NCI-H69 (cell line): ENCODE data around the gene APOBEC4.
A peak's percentile ranks its signal among the peaks of the same experiment; 100 is the strongest.
"Not testable (repeated sequence)": the region's sequence is repeated elsewhere in the genome, so short reads cannot be mapped to it uniquely, and the experiment has no call there.

Source experiments
- DNase-seq: peaks from one replicate; lab custom pipeline; 2025; lab: John Stamatoyannopoulos, UW

Gene APOBEC4

GRCh38 chr1:183634429-183635065 is 18.6 kb downstream of the APOBEC4 start:
- peak; percentile 31 for DNase-seq

- peak; percentile 81 for DNase-seq
These were observed 19.3 kb downstream of the APOBEC4 start for GRCh38 chr1:183633676-183634343.

GRCh38 chr1:183632964-183633363 is 20.2 kb downstream of the APOBEC4 start:
- peak; percentile 45 for DNase-seq

- no peak for DNase-seq
These were observed 21.0 kb downstream of the APOBEC4 start for GRCh38 chr1:183632114-183632513.

- DNase-seq, result no peak
These were observed 22.4 kb downstream of the APOBEC4 start for GRCh38 chr1:183630748-183631147.

- no peak for DNase-seq
These were observed 24.6 kb downstream of the APOBEC4 start for GRCh38 chr1:183628537-183628936.

- not testable (repeated sequence) for DNase-seq
These were observed 26.9 kb downstream of the APOBEC4 start for GRCh38 chr1:183626236-183626635.

GRCh38 chr1:183622884-183623785 is 30.0 kb downstream of the APOBEC4 start:
- peak; percentile 78 for DNase-seq

- no peak for DNase-seq
These were observed 31.1 kb downstream of the APOBEC4 start for GRCh38 chr1:183622013-183622412.

- no peak for DNase-seq
These were observed 32.8 kb downstream of the APOBEC4 start for GRCh38 chr1:183620311-183620710.

- no peak for DNase-seq
These were observed 33.3 kb downstream of the APOBEC4 start for GRCh38 chr1:183619781-183620180.

GRCh38 chr1:183618202-183618601 is 34.9 kb downstream of the APOBEC4 start:
- DNase-seq, result not testable (repeated sequence)

- DNase-seq, result not testable (repeated sequence)
These were observed 40.1 kb downstream of the APOBEC4 start for GRCh38 chr1:183612975-183613374.

- no peak for DNase-seq
These were observed 40.7 kb downstream of the APOBEC4 start for GRCh38 chr1:183612407-183612806.

- no peak for DNase-seq
These were observed 42.1 kb downstream of the APOBEC4 start for GRCh38 chr1:183611021-183611420.

- peak; percentile 92 for DNase-seq
These were observed 43.2 kb downstream of the APOBEC4 start for GRCh38 chr1:183609759-183610452.

- DNase-seq, result peak; percentile 73
These were observed 43.8 kb downstream of the APOBEC4 start for GRCh38 chr1:183609313-183609712.

- no peak for DNase-seq
These were observed 45.7 kb downstream of the APOBEC4 start for GRCh38 chr1:183607322-183607980.

GRCh38 chr1:183605904-183606303 is 47.2 kb downstream of the APOBEC4 start:
- no peak for DNase-seq

- no peak for DNase-seq
These were observed 48.3 kb downstream of the APOBEC4 start for GRCh38 chr1:183604815-183605214.

GRCh38 chr1:183604038-183604808 is 48.9 kb downstream of the APOBEC4 start:
- peak; percentile 25 for DNase-seq
